Hepatocyte (in vitro differentiated cells): ENCODE data around the gene CACNA1B.

Experiments used
- EZH2 ChIP-seq: fragments of 200-600 bp; sonication (generic); IDR thresholded peaks from 2 replicates; pipeline ENCODE4 v1.6.1; 2016; ENCODE audit warnings: antibody characterized with exemption, mild to moderate bottlenecking, borderline replicate concordance
- TF ChIP-seq, protein P1 (sequence below): fragments of 200-600 bp; sonication (generic); IDR thresholded peaks from 2 replicates; pipeline ENCODE4 v1.5.1; 2016; ENCODE audit warnings: antibody characterized with exemption, mild to moderate bottlenecking; ENCODE audit not compliant: poor library complexity

GRCh38 chr9:138047469-138048040 is 170.0 kb downstream of the CACNA1B start:
- TF ChIP-seq, protein P1, sequence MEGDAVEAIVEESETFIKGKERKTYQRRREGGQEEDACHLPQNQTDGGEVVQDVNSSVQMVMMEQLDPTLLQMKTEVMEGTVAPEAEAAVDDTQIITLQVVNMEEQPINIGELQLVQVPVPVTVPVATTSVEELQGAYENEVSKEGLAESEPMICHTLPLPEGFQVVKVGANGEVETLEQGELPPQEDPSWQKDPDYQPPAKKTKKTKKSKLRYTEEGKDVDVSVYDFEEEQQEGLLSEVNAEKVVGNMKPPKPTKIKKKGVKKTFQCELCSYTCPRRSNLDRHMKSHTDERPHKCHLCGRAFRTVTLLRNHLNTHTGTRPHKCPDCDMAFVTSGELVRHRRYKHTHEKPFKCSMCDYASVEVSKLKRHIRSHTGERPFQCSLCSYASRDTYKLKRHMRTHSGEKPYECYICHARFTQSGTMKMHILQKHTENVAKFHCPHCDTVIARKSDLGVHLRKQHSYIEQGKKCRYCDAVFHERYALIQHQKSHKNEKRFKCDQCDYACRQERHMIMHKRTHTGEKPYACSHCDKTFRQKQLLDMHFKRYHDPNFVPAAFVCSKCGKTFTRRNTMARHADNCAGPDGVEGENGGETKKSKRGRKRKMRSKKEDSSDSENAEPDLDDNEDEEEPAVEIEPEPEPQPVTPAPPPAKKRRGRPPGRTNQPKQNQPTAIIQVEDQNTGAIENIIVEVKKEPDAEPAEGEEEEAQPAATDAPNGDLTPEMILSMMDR: no peak
- TF ChIP-seq EZH2: no peak
